Lung (tissue), 12 donors: ENCODE data around the gene SMIM28. TPM values are rescaled to one million over a fixed set of nuclear protein-coding genes. Genes with fewer than 3 reads are reported as not detected.
"Not testable (repeated sequence)": the region's sequence is repeated elsewhere in the genome, so short reads cannot be mapped to it uniquely, and the experiment has no call there.

Experiments used
- ATAC-seq: fragments of 200-7000 bp; cut with Tn5 transposase; one replicate; pipeline ENCODE4 v1.9.1; 2020; ENCODE audit warnings: moderate number of reproducible peaks; ENCODE audit not compliant: insufficient read depth, low FRiP score
- DNase-seq, 3 donors: peaks; one replicate each; pipeline ENCODE4 v3.0.0-alpha.2; 2013 to 2017
- H3K27ac ChIP-seq, 2 donors: one replicate each; pipeline ENCODE4 v1.5.1; 2013; ENCODE audit warnings: mild to moderate bottlenecking in 2 of 2, moderate library complexity in 2 of 2, control low read depth in 1 of 2, inconsistent platforms in 1 of 2, low read depth in 1 of 2, low read length in 1 of 2
- H3K27me3 ChIP-seq, 3 donors: one replicate each; pipeline ENCODE4 v1.5.1; 2013; ENCODE audit warnings: low read length in 2 of 3; ENCODE audit not compliant: control insufficient read depth in 3 of 3, insufficient read depth in 3 of 3
- H3K36me3 ChIP-seq, 4 donors: one replicate each; pipeline ENCODE4 v1.5.1; 2013; ENCODE audit warnings: low read length in 4 of 4, mild to moderate bottlenecking in 1 of 4, moderate library complexity in 1 of 4; ENCODE audit not compliant: control insufficient read depth in 4 of 4, insufficient read depth in 4 of 4
- H3K4me1 ChIP-seq, 5 donors: one replicate each; pipeline ENCODE4 v1.5.1; 2013; ENCODE audit warnings: low read length in 5 of 5, mild to moderate bottlenecking in 2 of 5, moderate library complexity in 1 of 5; ENCODE audit not compliant: control insufficient read depth in 5 of 5, insufficient read depth in 5 of 5
- H3K4me3 ChIP-seq: one replicate; pipeline ENCODE4 v1.5.1; 2013; ENCODE audit warnings: mild to moderate bottlenecking, control low read depth, moderate library complexity
- H3K9ac ChIP-seq, 2 donors: one replicate each; pipeline ENCODE4 v1.5.1; 2013; ENCODE audit warnings: low read length in 2 of 2, control low read depth in 1 of 2; ENCODE audit not compliant: insufficient read depth in 1 of 2
- H3K9me3 ChIP-seq, 4 donors: one replicate each; pipeline ENCODE4 v1.5.1; 2013; ENCODE audit warnings: low read length in 3 of 4, mild to moderate bottlenecking in 1 of 4, moderate library complexity in 1 of 4; ENCODE audit not compliant: control insufficient read depth in 4 of 4, insufficient read depth in 3 of 4
- CTCF ChIP-seq: IDR thresholded peaks from 2 replicates; pipeline ENCODE4 v1.5.1; 2012; ENCODE audit warnings: mild to moderate bottlenecking; ENCODE audit errors: control extremely low read depth, extremely low read depth
- WGBS, 2 donors: extraction: QIAGEN DNeasy Blood & Tissue Kit; methylation state at CpG; one replicate each; pipeline ENCODE4 v1.1.7; 2013; 5-methylcytosine and 5-hydroxymethylcytosine counted together
- polyA plus RNA-seq, 2 donors: library from polyadenylated mRNA; stranded (reverse); fragments of 200-250 nt; gene quantifications; one replicate each; pipeline ENCODE4 v1.2.1, GENCODE V29; 2013
- total RNA-seq, 2 donors: library from RNA; depleted of rRNA in 1 of 2; stranded (reverse); fragments of >200 nt in 1 of 2; gene quantifications; one replicate each; pipeline ENCODE4 v1.2.1, GENCODE V29; 2014 to 2021
- donor health status: control.
- donor health status: control.
- donor health status: Bipolar disorder and iron deficiency.
- donor health status: healthy.
- donor health status: DM: yes; HTN: yes; CAD: no.

The SMIM28 gene
- total and polyA plus RNA-seq, 4 donors: not detected

- Histone ChIP-seq H3K9me3 (peaks cover 0 to 2% (median 0%) of the 10 kb centered on the region in 4 donors), H3K4me1 (no peaks in the 10 kb centered on the region), H3K27me3 (no peaks in the 10 kb centered on the region), H3K9ac (no peak overlapping the region), H3K27ac (no peak overlapping the region), H3K36me3 (peaks cover 4 to 13% (median 12%) of the 10 kb centered on the region in 4 donors), H3K4me3 (no peak overlapping the region)
- no peak for DNase-seq
- no peak for ATAC-seq
- 97 to 98% methylated on average over 10 of the region's 10 CpGs for WGBS, 2 donors
- no peak for TF ChIP-seq CTCF
Observed at GRCh38 chr6:138421608-138422007, 43.9 kb downstream of the SMIM28 start.

GRCh38 chr6:138422861-138423260 lies 45.2 kb downstream of the SMIM28 start:
- Histone ChIP-seq H3K9ac (no peak overlapping the region), H3K9me3 (peaks cover 0 to under 1% (median 0%) of the 10 kb centered on the region in 4 donors), H3K4me3 (no peak overlapping the region), H3K27ac (no peak overlapping the region), H3K36me3 (peaks cover 4 to 13% (median 11%) of the 10 kb centered on the region in 4 donors), H3K27me3 (no peaks in the 10 kb centered on the region), H3K4me1 (no peaks in the 10 kb centered on the region)
- ATAC-seq (no peak), DNase-seq (no peak)
- no peak for TF ChIP-seq CTCF

DNA sequence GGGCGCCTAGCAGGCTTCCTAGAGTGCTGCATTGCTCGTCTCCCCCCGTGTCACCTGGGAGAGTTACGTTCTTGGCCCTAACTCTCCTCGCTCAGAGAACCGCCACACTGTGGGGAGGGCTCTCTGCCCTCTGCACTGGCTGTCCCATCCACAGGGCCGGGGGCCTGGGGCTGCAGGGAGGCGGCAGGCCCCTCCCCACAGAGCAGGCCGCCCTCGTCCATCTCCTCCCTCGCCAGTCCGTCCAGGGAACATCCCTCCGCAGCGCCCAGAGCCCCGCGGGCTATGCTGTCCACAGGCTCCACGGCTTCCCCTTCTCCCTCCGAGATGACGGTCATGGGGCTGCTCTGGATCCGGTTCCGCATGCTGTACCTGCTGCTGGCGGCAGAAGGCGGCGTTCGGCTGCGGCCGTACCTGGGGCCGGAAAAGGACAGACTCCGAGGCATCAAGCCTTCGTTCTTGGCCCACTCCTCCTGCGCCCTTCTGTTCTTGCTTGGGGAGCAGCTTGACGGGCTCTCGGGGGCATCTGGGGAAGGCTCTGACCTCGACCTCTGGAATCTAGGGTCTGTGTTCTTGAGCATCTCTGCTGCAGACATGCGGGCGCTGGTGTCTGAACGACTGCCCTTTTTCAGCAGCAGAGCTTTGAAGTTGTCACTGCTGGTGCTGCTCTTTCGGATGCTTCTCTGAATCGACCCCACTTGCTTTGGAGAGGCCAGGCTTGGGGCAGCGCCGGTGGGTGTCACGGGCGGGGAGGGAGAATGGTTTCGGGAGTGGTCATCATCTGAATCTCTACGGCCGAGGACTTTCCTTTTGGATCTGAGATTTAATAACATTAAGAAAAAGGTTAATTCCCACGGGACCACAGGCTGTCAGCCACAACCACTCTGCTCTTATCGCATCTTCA lies 46.5 kb downstream of the SMIM28 start:
- no peak for DNase-seq
- no peak for ATAC-seq
- Histone ChIP-seq H3K36me3 (peaks cover 0 to 15% (median 8%) of the 10 kb centered on the region in 4 donors), H3K4me3 (no peak overlapping the region), H3K9ac (no peak overlapping the region), H3K4me1 (peaks cover 0 to 3% (median 0%) of the 10 kb centered on the region in 5 donors), H3K9me3 (no peaks in the 10 kb centered on the region), H3K27me3 (no peaks in the 10 kb centered on the region), H3K27ac (no peak overlapping the region)
- no peak for TF ChIP-seq CTCF
- 95% methylated on average over 48 of the region's 48 CpGs for WGBS, 2 donors

GRCh38 chr6:138425256-138425655 lies 47.6 kb downstream of the SMIM28 start:
- not testable (repeated sequence) for ATAC-seq, H3K9ac ChIP-seq, H3K9me3 ChIP-seq, DNase-seq, H3K27me3 ChIP-seq, H3K4me3 ChIP-seq, H3K27ac ChIP-seq
- H3K36me3 ChIP-seq: peaks cover 0 to 15% (median 7%) of the 10 kb centered on the region in 4 donors
- 94 to 95% methylated on average over 7 of the region's 7 CpGs for WGBS, 2 donors
- peaks cover 0 to 12% (median 3%) of the 10 kb centered on the region in 5 donors for H3K4me1 ChIP-seq
